Rectal smooth muscle tissue (tissue), 1 donor: ENCODE measurements around the gene NFRKB.

ENCODE experiments used
- H3K27ac ChIP-seq: one replicate; pipeline ENCODE4 v1.7.0; 2013; ENCODE audit warnings: low read depth, low read length, inconsistent platforms
- H3K27me3 ChIP-seq: one replicate; pipeline ENCODE4 v1.7.0; 2013; ENCODE audit warnings: low read length; ENCODE audit not compliant: control insufficient read depth, insufficient read depth
- H3K36me3 ChIP-seq: one replicate; pipeline ENCODE4 v1.7.0; 2013; ENCODE audit warnings: low read length; ENCODE audit not compliant: control insufficient read depth, insufficient read depth
- H3K4me1 ChIP-seq: one replicate; pipeline ENCODE4 v1.7.0; 2013; ENCODE audit warnings: low read length; ENCODE audit not compliant: control insufficient read depth, insufficient read depth
- H3K4me3 ChIP-seq: one replicate; pipeline ENCODE4 v1.7.0; 2013; ENCODE audit warnings: low read length
- H3K9ac ChIP-seq: one replicate; pipeline ENCODE4 v1.7.0; 2013; ENCODE audit warnings: low read length

The NFRKB gene

DNA sequence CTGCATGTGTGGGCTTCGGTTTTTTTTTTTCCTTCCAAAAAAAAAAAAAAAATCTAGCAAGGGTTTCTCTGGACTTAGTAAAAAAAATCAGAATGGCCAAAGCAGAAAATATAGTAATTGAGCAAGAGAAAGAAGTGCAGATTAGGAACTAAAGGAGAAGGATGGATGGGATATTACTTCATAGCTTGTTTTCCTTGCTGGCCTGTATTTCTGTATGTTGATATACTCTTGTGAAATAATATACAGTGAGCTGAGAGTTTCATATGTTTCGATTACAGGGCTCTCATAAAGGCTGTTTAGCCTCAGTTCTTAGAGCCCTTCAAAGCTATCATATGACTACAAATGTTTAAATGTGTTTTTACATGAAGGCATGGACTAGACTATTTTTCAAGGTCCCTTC is 34.3 kb upstream of the NFRKB start:
- Histone ChIP-seq H3K27ac (no peak overlapping the region), H3K4me3 (no peak overlapping the region), H3K27me3 (no peaks in the 10 kb centered on the region), H3K9ac (no peak overlapping the region), H3K36me3 (peaks cover 2% of the 10 kb centered on the region), H3K4me1 (no peaks in the 10 kb centered on the region)

DNA sequence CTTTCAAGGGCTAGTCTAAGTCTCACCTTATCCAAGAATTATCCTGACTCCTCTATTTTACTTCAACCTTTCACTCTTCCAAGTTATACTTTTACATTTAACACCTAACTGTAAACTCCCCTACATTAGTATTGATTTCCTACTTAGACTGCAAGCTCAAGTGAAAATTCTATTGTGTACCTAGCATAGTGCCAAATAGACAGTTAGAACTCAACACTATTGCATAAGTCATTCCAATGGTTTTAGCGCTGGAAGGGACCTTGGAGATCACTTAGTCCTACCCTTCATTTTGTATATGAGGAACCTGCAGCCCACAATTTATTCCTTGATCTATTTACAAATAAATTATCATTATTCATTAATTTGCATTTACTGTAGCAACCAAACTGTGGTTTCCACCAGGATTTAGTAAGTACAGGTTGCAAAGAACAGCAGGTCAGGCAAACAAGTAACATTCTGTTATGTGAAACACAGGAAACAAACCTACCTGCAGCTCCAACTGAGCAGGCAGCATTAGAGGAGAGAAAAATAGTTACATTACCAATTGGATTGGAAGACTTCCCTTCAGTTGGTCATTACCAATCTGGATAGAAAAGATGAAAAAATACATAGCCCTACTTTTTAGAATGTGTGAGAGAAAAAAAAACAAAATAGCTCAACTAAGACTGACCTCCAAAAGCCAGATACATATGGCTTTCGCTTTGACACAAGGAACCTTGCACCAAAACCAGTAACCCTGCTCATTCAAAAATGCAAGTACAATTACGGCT is 33.7 kb upstream of the NFRKB start:
- H3K4me3 ChIP-seq, result no peak overlapping the region
- H3K27ac ChIP-seq, result no peak overlapping the region
- H3K9ac ChIP-seq, result no peak overlapping the region
- no peaks in the 10 kb centered on the region for H3K27me3 ChIP-seq
- H3K36me3 ChIP-seq, result peaks cover 2% of the 10 kb centered on the region
- H3K4me1 ChIP-seq, result no peaks in the 10 kb centered on the region

DNA sequence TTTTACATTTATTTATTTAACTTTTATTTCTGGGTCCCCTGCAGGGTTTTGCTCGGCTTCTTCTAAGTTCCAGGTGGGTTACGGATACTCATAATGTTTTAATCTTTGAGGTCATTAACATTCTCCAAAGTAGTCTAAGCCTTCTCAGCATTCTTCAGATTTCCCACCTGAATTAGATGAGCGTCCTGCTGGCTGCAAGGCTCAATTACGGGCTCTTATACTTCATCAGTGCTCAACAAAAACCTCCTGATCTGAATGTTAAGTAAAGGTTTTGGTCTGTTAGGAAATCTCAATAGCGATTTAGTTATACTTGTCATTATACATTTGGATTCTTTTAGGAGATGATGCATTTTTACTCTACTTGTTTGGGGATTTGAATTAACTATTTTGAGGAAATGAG is 27.3 kb upstream of the NFRKB start:
- Histone ChIP-seq H3K4me3 (no peak overlapping the region), H3K4me1 (no peaks in the 10 kb centered on the region), H3K9ac (no peak overlapping the region), H3K36me3 (peaks cover 2% of the 10 kb centered on the region), H3K27me3 (no peaks in the 10 kb centered on the region), H3K27ac (no peak overlapping the region)

DNA sequence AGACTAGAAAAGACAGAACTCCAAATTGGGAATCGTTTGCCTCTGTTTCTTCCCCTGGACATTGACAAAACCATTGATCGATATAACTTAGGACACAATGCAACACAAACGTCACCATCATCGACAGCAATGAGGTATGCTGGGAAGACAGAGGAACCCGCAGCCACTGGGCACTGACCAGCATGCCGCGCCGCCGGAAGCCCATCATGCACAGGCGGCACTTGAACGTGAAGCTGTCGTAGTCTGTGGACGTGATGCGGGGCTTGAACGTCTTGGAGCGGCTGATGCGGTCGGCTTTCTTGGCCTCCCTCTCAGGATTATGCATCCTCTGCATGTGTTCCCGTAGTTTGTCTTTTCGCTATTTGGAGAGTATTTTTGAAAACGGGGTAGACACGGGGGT is 23.0 kb upstream of the NFRKB start:
- Histone ChIP-seq H3K4me1 (no peaks in the 10 kb centered on the region), H3K4me3 (no peak overlapping the region), H3K27me3 (no peaks in the 10 kb centered on the region), H3K9ac (no peak overlapping the region), H3K27ac (no peak overlapping the region), H3K36me3 (peaks cover 9% of the 10 kb centered on the region)

DNA sequence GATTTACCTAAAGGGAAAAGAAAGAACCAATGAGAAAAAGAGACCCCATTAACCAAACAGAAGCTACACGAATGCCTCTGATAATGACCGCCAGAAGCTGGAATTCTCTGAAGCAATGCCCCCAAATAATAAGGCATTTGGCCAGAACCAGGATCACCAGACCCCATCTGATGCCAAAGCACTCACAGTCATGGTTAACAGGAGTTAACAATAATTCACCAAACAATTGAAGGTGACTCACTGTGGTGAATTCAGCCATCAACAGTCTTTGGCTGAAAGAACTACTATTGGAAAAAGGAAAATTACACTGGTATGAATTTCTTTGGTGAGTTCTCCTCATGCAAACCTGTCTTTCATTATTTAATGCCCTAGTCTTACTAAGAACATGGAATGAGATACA is 21.9 kb upstream of the NFRKB start:
- Histone ChIP-seq H3K36me3 (peaks cover 9% of the 10 kb centered on the region), H3K27ac (no peak overlapping the region), H3K4me3 (no peak overlapping the region), H3K4me1 (no peaks in the 10 kb centered on the region), H3K9ac (no peak overlapping the region), H3K27me3 (no peaks in the 10 kb centered on the region)

DNA sequence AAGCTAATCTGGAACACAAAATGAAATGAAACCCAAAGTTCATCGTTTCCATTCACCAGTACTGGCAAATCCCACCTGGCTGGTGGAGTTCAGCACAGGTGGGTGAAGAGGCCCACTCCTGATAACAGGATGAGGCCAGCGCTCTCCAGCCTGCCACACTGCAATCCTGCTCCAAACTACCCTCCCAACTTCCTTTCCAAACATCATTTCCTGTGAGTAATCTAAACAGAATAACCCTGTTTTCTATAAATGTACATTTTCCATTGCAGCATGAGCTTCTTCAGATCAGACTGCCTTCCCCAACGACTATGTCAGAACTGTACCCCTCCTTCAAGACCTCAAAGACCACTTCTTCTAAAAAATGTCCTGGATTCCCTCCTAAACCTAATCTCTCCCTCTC is 15.9 kb upstream of the NFRKB start:
- H3K27ac ChIP-seq, result no peak overlapping the region
- peaks cover 14% of the 10 kb centered on the region for H3K36me3 ChIP-seq
- H3K27me3 ChIP-seq, result no peaks in the 10 kb centered on the region
- no peak overlapping the region for H3K9ac ChIP-seq
- H3K4me3 ChIP-seq, result no peak overlapping the region
- no peaks in the 10 kb centered on the region for H3K4me1 ChIP-seq

DNA sequence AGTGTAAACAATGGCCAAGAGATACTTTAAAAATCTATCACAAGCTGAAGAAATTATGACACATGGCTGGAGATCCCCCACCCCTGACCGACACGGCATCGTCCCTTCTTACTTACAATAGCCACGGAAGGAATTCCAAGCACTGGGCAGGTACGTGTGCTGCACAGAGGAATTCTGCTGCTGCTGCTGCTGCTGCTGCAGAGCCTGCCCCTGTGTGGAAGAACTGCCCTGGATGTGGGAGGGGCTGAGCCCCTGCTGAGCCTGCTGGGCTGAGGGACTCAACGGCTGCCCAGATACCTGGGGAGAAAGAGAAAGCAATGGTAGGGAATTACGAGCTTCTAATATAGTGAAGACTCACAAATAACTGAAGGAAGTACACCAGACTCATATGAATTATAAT is 15.0 kb upstream of the NFRKB start:
- Histone ChIP-seq H3K27me3 (no peaks in the 10 kb centered on the region), H3K36me3 (peaks cover 16% of the 10 kb centered on the region), H3K27ac (no peak overlapping the region), H3K4me1 (no peaks in the 10 kb centered on the region), H3K9ac (no peak overlapping the region), H3K4me3 (no peak overlapping the region)

DNA sequence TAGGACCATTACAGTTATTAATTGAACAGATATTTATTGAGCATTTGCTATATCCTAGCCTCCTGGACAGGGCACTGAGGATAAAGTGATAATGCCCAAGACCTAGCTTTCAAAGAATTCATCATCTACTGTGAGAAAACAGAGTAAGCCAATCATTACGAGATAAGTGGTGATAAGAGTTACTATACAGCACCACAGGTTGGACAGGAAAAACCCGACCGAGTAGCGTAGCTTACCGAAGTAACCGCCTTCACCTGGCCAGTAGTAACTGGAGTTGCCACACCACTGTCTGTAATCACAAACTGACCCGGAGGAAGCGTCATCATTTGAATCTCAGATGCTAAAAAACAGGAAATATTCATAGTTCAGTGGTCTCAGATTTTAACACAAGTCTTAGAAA is 10.0 kb upstream of the NFRKB start:
- H3K4me3 ChIP-seq, result no peak overlapping the region
- H3K4me1 ChIP-seq, result no peaks in the 10 kb centered on the region
- peaks cover 13% of the 10 kb centered on the region for H3K36me3 ChIP-seq
- no peaks in the 10 kb centered on the region for H3K27me3 ChIP-seq
- no peak overlapping the region for H3K9ac ChIP-seq
- H3K27ac ChIP-seq, result no peak overlapping the region

DNA sequence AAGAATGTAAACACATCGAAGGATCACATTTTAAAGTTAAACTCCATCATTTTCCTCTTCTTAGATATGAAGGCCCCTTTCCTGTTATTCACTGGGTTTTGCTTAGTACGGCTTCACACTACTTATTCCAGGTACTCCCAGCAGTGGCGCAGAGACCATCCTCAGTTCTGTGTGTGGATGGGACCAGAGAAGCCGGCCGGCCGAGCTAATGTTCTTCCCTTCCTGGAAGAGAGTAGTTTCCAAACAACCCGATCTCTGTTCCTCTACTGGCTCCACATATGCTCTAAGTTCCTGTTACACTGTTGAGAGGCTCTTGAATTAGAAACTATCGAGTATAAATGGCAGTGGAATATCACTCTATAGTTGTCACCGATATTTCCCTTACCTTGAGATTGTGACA is 684 bp upstream of the NFRKB start:
- Histone ChIP-seq H3K27ac (peak overlapping the region; percentile 61), H3K9ac (peak overlapping the region; percentile 76), H3K27me3 (no peaks in the 10 kb centered on the region), H3K4me1 (peaks cover 9% of the 10 kb centered on the region), H3K36me3 (peaks cover 4% of the 10 kb centered on the region), H3K4me3 (peak overlapping the region; percentile 88)

DNA sequence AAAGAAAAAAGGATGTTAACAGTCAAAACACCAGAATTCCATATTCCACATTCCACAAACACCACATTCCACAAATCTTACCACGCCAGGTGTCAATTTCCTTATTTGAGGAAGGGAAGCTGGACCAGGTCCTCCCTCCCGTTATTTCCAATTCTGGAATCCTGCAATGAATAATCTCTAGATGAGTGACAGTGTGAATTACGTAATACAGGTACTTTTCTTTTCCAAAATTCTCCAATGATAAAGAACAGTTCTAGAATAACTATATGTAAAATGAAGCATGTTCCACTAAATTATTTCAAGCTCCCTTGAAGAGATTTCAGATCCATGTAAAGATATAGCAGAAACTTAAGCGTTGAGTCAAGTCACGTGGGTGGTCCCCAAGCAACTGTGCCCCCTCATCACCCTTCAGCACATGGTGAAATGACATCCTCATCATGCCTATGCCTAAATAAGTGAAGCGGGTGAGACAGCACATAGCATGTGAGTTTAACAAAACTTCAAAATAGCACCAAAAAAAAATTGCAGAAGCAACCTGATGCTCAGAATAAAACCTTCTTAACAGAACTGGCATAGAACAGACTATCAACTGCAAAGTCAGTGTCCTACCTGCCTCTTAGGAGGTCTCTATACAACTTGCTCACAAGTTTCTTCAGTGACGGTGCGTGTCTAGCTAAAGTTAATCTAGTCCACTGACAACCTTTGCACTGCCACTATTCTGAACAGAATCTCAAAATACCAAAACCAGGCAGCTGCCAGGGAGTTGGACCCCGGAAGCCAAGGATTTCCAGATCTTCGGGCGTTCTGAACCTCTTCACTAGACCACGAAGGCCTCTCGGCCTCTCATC is 876 bp downstream of the NFRKB start:
- peak overlapping the region; percentile 88 for H3K4me3 ChIP-seq
- no peak overlapping the region for H3K27ac ChIP-seq
- H3K4me1 ChIP-seq, result peaks cover 9% of the 10 kb centered on the region
- H3K36me3 ChIP-seq, result peaks cover 5% of the 10 kb centered on the region
- no peaks in the 10 kb centered on the region for H3K27me3 ChIP-seq
- peak overlapping the region; percentile 35 for H3K9ac ChIP-seq

DNA sequence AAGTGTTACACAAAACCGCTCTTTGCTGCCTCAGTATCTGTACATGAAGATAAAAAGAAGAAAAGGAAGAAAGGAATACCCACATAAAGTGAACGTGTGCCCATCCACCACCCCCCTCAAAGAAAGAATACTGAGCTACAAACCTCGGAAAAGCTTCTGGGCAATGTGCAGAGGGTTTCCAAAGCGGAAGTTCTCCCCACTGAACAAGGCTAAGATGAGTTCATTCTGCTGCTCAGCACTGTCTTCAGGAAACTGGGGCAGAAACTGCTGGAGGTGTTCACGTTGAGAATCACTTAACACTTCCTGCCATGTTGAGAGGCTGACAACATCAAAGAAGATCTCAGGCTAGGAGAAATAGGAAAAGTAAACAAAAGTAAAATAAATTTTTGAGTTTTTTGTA is 6.9 kb downstream of the NFRKB start:
- H3K36me3 ChIP-seq, result peaks cover 37% of the 10 kb centered on the region
- no peaks in the 10 kb centered on the region for H3K4me1 ChIP-seq
- no peaks in the 10 kb centered on the region for H3K27me3 ChIP-seq
- H3K9ac ChIP-seq, result no peak overlapping the region
- no peak overlapping the region for H3K27ac ChIP-seq
- no peak overlapping the region for H3K4me3 ChIP-seq

DNA sequence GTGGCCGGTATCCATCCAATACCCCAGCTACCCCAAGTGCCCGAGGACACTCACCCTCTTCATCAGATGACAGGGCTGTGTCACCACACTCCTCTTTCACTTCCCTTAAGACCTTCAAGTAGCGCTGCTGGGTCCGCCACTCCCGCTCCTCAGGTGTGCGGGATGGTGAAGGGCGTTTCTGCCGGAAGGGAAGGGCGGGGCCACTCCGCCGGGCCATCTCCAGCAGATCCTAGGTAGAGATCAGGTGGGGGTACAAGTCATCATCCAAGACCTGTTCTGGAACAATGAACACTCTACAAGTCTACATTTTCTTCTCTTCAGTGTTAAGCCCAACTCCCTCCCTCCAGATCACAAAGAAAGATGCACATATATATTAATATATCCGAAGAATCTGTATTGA is 10.0 kb downstream of the NFRKB start:
- no peaks in the 10 kb centered on the region for H3K4me1 ChIP-seq
- H3K27me3 ChIP-seq, result no peaks in the 10 kb centered on the region
- no peak overlapping the region for H3K4me3 ChIP-seq
- peaks cover 50% of the 10 kb centered on the region for H3K36me3 ChIP-seq
- H3K27ac ChIP-seq, result no peak overlapping the region
- no peak overlapping the region for H3K9ac ChIP-seq

DNA sequence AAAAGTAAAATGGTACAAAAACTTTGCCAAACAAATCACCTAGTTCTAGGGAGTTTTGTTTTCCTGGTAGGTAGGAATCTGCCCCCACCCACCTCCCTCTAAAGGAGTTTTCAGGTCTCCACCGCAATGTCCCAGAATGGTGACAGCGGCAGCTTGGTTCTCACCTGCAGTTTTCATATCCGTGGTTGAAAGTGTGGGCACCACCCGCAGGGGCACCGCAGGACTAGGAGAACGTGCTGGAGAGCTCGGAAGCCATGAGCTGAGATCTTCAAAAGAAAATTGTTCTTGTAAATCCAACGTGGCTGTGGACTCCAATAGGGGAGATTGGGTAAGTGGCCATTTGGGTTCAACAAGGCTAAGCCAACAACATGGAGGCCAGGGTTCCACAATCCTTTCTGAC is 10.8 kb downstream of the NFRKB start:
- Histone ChIP-seq H3K36me3 (peaks cover 50% of the 10 kb centered on the region), H3K27ac (no peak overlapping the region), H3K9ac (no peak overlapping the region), H3K4me1 (no peaks in the 10 kb centered on the region), H3K4me3 (no peak overlapping the region), H3K27me3 (no peaks in the 10 kb centered on the region)
